ENCODE data around the gene ELN. TPM values are rescaled to one million over a fixed set of nuclear protein-coding genes. Genes with fewer than 3 reads are reported as not detected.

Gene ELN
- polyA plus RNA-seq, 1 donor (not counting 4 experiments of a cell fraction or from before 2014, with no cell fraction given): not detected

- H3K4me1 ChIP-seq (ENCODE audit: control insufficient read depth, extremely low read depth, insufficient read depth, low read length): no peaks in the 10 kb centered on the region
- peaks cover 2% of the 10 kb centered on the region for H3K9me3 ChIP-seq (ENCODE audit: control insufficient read depth, low read depth, low read length)
- H3K27me3 ChIP-seq (ENCODE audit: control insufficient read depth, extremely low read depth, insufficient read depth, low read length): no peaks in the 10 kb centered on the region
- no peak overlapping the region for H2AFZ ChIP-seq (ENCODE audit: control insufficient read depth, low read length)
- FAIRE-seq: no peak
- no peaks in the 10 kb centered on the region for H3K79me2 ChIP-seq (ENCODE audit: control insufficient read depth, insufficient read depth, low read length)
- H3K9me1 ChIP-seq (ENCODE audit: control insufficient read depth, extremely low read depth, insufficient read depth, low read length): no peaks in the 10 kb centered on the region
- no peak for DNase-seq (ENCODE audit: low read depth, low spot score)
- no peak overlapping the region for H3K4me2 ChIP-seq (ENCODE audit: control insufficient read depth, extremely low read depth, insufficient read depth, low read depth, low read length)
- no peaks in the 10 kb centered on the region for H3K36me3 ChIP-seq (ENCODE audit: control insufficient read depth in 2 of 2, extremely low read depth in 1 of 2, insufficient read depth in 2 of 2, low read length in 2 of 2)
- H3K4me3 ChIP-seq (ENCODE audit: control insufficient read depth in 2 of 3, extremely low read depth in 1 of 3, insufficient read depth in 2 of 3, low read depth in 1 of 3, low read length in 3 of 3): no peak overlapping the region
- no peak overlapping the region for H3K27ac ChIP-seq (ENCODE audit: control insufficient read depth, insufficient read depth, low read length)
- dilution Hi-C loops (cut with MboI; ENCODE audit: extremely low pct_ligation_motif_present, low sequenced_read_pairs): no loop called here
- no peaks in the 10 kb centered on the region for H4K20me1 ChIP-seq (ENCODE audit: control insufficient read depth, extremely low read depth, insufficient read depth, low read length)
- H3K9ac ChIP-seq (ENCODE audit: control insufficient read depth, extremely low read depth, insufficient read depth, low read length): no peak overlapping the region
- TF ChIP-seq EZH2 (IDR thresholded peaks at IDR 0.05; ENCODE audit: low read length) (no peak), CTCF (optimal IDR thresholded peaks at IDR 0.05 in 1 of 3, IDR thresholded peaks at IDR 0.05 in 1 of 3, conservative IDR thresholded peaks at IDR 0.05 in 1 of 3; ENCODE audit: extremely low read depth in 1 of 3, insufficient read depth in 2 of 3, low read length in 3 of 3) (no peak)
Measured at GRCh38 chr7:73994023-73994422, 34.0 kb upstream of the ELN start.

- H2AFZ ChIP-seq (ENCODE audit: control insufficient read depth, low read length): no peak overlapping the region
- no peaks in the 10 kb centered on the region for H3K4me1 ChIP-seq (ENCODE audit: control insufficient read depth, extremely low read depth, insufficient read depth, low read length)
- no peak overlapping the region for H3K4me2 ChIP-seq (ENCODE audit: control insufficient read depth, extremely low read depth, insufficient read depth, low read depth, low read length)
- no peak overlapping the region for H3K9ac ChIP-seq (ENCODE audit: control insufficient read depth, extremely low read depth, insufficient read depth, low read length)
- dilution Hi-C loops (cut with MboI; ENCODE audit: extremely low pct_ligation_motif_present, low sequenced_read_pairs): no loop called here
- no peaks in the 10 kb centered on the region for H3K27me3 ChIP-seq (ENCODE audit: control insufficient read depth, extremely low read depth, insufficient read depth, low read length)
- no peaks in the 10 kb centered on the region for H3K36me3 ChIP-seq (ENCODE audit: control insufficient read depth in 2 of 2, extremely low read depth in 1 of 2, insufficient read depth in 2 of 2, low read length in 2 of 2)
- TF ChIP-seq CTCF (optimal IDR thresholded peaks at IDR 0.05 in 1 of 3, IDR thresholded peaks at IDR 0.05 in 1 of 3, conservative IDR thresholded peaks at IDR 0.05 in 1 of 3; ENCODE audit: extremely low read depth in 1 of 3, insufficient read depth in 2 of 3, low read length in 3 of 3) (no peak), EZH2 (IDR thresholded peaks at IDR 0.05; ENCODE audit: low read length) (no peak)
- FAIRE-seq: no peak
- H3K79me2 ChIP-seq (ENCODE audit: control insufficient read depth, insufficient read depth, low read length): no peaks in the 10 kb centered on the region
- H3K9me3 ChIP-seq (ENCODE audit: control insufficient read depth, low read depth, low read length): peaks cover 2% of the 10 kb centered on the region
- H3K27ac ChIP-seq (ENCODE audit: control insufficient read depth, insufficient read depth, low read length): no peak overlapping the region
- no peaks in the 10 kb centered on the region for H3K9me1 ChIP-seq (ENCODE audit: control insufficient read depth, extremely low read depth, insufficient read depth, low read length)
- no peak for DNase-seq (ENCODE audit: low read depth, low spot score)
- no peaks in the 10 kb centered on the region for H4K20me1 ChIP-seq (ENCODE audit: control insufficient read depth, extremely low read depth, insufficient read depth, low read length)
- no peak overlapping the region for H3K4me3 ChIP-seq (ENCODE audit: control insufficient read depth in 2 of 3, extremely low read depth in 1 of 3, insufficient read depth in 2 of 3, low read depth in 1 of 3, low read length in 3 of 3)
Measured at GRCh38 chr7:73994761-73995160, 33.2 kb upstream of the ELN start.
